Measurements from ENCODE around the gene TLR10. TPM values are rescaled to one million over a fixed set of nuclear protein-coding genes. Genes with fewer than 3 reads are reported as not detected.
A peak's percentile ranks its signal among the peaks of the same experiment; 100 is the strongest.

The TLR10 gene
- polyA plus RNA-seq, 1 donor: 0.40 TPM

DNA sequence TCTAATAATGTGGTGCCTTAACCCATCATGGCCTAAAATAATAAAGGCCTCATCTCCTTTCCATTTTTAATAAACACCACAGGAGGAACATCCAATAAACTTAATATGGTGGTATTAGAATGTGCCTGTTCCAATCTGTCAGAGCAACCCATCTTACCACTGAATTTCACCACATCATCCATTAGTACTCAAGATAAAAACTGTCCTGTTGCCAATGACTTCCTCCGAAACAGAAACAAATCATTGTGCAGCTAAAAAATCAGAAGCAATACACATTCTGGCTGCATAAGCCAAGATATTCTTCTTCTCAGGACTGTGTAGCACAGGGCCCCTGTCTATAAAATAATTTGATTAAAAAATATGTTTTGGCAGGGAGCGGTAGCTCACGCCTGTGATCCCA is 18.5 kb downstream of the TLR10 start:
- DNase-seq: no peak

DNA sequence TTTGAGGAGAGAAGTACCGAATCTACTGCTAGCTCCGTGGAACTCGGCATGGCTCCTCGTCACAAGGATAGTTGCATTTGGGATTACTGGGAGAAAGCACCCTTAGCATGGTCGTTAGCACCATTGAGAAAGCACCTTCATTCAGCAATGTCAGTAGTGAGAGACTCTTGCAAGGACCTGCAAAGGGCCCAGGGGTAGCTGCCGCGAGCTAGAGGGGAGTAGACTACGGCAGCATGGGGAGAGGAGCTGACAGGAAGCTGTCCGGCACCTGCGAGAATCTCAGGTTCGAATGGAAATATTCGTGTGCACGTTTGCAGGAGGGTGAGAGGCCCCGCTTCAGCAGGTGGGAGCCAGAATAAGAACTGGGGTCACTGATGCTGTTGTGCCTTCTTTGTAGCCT is 20.2 kb downstream of the TLR10 start:
- DNase-seq: no peak

DNA sequence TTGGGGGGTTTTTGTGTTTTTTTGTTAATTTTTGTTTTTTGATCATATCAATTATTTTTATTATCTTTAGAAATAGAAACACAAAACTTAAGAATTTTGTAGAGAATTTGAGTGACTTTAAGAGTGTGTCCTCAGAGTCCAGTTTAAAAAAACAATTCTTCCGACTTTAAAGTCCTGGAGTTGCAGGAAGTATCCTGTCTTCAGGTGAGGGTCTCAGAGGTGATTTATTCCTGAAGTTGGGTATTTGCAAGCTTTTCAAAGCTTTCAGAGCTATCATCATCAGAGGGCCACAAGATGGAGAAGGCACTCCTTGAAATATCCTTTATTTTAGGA is 23.0 kb downstream of the TLR10 start:
- DNase-seq: no peak

DNA sequence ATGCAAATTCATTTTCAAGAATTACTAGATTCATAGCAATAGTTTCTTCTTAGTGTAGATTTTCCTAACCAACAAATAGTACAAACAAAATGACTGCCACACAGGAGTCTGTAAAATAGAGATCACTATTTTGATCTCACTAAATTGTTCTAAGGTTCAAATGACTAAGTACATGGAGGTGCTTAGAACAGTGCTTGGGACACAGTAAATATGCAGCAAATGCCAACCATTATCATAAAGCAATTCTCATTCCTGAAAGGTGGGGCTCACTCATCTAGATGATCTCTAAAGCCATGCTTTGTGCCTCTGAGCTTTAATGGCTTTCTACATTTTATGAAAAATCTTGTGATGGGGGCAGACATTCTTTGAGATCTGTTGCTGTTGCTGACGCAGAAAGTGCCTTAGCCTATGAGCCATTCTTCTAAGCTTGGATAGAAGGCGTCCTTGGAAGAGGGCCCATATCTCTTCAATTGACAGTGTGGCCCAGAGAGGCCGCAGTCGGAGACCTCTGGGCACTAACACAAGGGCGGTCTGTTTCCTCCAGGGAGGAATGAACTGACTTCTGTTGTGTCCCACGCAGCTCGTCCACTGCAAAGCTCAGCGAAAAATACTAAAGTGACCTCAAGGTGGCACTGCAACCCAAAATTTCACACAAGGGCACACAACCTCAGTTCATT is 23.5 kb downstream of the TLR10 start:
- peak; percentile 35 for DNase-seq

DNA sequence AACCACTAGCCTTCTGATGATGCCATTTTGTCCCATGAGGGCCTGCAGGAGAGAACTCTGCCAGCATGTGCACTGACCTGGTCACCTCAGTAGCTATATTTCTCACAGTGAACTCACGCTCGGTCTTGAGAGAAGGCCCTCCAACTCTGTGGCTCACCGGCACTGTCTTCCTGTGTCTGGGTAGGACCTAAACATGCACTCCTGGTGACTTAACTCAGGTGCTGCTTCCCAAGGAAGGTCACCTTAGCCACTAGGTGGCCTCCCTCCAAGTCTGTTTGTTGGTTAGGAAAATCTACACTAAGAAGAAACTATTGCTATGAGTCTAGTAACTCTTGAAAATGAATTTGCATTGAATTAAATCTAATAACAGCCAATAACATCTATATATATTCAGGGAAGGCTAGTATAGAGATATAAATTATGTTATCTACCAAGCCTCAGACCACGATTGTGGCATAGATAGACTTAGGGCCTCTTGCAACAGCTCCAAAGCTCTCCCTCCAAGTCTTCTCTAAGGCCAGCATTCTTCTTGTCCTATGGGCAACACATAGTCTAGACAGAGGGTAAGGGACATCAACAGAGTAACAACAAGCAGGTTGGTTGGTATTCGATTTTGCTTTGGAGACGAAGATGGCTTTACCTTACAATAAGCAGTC is 24.7 kb downstream of the TLR10 start:
- no peak for DNase-seq

DNA sequence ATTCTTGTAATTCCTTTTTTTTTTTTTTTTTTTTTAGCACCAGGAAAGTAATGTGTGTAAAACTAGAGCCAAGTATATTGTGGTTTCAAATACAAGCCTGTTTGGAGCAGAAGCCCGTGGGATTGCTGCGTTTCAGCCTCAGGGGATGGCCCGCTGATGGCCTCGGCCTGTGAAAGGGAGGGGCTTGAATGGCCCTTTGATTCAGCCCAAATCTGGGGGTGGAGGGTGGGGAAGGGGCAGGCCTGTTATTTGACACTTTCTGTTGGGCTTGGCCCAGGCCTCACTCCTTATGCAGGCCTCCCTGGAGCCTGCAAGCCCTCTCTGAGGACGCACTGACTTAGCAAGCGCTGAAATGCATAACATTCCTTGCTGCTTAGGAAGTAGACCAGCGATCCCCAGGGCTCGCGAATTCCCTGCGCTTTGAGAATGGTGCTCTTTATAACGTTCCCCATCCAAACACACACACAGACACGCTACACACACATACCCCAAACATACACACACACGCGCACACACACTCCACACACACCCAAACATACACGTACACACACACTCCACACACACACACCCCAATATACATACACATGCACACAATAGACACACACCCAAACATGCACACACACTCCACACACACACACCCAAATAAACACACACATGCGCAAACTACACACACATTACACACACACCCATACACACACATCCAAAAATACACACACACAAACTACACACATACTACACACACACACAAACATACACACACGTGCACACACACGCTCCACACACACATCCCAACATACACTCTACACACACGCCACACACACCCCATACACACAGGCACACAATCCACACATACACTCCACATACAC is 29.6 kb downstream of the TLR10 start:
- DNase-seq: peak; percentile 93

DNA sequence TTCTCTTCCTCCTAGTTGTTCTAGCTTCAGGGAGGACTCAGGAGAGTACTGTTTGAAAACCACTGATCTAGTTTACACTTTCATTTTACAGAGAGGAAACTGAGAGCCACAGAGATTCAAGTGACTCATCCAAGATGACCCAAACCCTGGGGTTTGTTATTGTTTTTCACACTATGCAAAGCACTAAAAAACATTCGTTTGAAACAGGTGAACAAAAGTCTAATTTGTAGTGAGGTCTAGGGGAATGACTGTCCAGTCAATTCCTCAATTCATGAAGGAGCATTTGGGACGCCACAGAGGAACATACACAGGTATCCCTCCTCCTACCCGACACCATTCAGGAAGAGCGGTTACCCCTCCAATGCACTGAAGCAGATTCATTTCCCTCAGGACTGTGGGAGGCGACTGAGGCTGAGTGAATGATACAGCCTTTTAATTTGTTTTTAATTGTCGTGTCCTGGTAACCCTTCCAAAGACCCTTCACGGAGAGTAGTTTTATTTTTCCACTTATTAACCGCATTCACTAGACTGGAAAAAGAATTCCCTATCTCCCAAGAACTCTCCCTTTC is 30.3 kb downstream of the TLR10 start:
- DNase-seq: peak; percentile 75

DNA sequence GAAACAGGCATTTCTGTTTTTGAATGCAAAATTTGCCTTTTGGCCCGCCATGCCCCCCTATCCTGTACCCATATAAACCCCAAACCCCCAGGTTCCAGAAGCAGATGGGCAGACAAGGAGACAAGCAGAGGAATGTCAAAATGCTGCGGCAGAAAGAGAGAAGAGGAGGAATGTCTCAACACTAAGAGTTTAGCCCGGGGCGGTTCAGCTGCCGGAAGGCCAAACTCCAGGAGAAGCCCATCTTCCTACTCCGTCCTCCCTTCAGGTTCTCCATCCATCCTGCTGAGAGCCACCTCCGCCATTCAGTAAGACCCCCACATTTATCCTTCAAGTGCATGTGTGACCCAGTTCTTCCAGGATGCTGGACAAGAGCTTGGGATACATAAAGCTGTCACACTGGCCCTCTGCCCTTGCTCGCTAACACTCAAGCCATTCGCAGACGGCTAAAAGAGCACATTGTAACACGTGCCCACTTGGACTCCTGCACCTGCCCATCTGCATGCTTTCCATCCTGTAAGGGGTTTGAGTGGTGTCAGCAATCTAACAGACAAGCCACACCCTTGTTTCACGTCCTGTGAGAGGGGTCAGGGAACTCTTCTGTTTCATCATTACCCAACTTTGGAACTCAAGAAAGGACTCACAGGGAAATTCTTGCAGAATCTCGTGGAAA is 31.3 kb downstream of the TLR10 start:
- DNase-seq: no peak

DNA sequence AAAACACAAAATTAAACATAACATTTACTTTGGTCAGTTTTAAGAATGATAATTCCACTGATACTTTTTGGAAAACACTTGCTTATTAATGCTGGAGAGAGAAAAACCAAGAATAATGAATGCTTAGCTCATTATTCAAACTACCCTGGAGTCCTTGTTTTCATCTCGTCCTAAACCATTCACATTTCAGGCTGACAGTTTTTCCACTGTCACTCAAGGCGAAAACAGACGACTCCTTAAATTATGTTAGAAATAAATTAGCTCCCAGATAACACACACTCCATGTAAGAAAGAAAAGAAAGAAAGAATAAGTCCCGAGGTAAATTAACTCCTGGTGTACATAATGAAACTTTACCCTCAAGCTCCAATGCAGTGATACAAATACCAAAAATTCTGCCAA is 33.5 kb downstream of the TLR10 start:
- no peak for DNase-seq

DNA sequence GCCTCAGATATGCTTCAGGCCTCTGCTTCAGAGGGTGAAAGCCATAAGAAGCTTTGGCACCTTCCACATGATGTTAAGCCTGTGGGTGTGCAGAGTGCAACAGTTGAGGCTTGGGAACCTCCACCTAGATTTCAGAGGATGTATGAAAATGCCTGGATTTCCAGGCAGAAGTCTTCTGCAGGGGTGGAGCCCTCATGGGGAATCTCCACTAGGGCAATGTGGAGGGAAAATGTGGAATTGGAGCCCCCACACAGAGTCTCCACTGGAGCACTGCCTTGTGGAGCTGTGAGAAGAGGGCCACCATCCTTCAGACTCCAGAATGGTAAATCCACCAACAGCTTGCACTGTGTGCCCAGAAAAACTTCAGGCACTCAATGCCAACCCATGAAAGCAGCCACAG is 35.2 kb downstream of the TLR10 start:
- DNase-seq: no peak

DNA sequence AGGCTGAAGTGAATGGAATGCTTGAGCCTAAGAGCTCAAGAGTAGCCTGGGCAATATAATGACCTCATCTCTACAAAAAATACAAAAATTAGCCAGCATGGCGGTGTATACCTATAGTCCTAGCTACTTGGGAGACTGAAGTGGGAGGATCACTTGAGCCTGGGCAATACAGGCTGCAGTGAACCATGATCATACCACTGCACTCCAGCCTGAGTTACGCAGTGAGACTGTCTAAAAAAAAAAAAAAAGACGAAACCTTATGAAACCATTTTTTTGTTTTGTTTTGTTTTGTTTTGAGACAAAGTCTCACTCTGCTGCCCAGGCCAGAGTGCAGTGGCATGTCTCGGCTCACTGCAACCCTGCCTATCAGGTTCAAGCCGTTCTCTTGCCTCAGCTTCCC is 36.9 kb downstream of the TLR10 start:
- DNase-seq: no peak

DNA sequence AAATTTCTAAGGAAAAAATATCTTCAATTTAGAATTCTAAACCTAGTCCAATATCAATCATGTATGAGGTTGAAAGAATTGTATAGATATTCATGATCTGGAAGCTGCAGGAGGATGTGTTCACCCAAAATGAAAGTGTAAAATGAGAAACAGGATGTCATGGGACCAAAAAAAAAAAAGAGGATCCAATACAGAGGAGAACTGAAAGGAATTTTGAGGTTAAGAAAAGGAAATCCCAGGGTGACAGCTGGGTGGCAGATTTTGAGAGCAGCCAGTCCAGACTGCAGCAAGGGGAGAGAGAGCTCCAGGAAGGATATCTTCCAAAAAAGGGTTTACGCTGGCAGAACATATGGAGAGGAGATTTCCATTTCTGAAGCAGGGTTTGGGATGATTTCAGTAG is 38.9 kb downstream of the TLR10 start:
- no peak for DNase-seq

DNA sequence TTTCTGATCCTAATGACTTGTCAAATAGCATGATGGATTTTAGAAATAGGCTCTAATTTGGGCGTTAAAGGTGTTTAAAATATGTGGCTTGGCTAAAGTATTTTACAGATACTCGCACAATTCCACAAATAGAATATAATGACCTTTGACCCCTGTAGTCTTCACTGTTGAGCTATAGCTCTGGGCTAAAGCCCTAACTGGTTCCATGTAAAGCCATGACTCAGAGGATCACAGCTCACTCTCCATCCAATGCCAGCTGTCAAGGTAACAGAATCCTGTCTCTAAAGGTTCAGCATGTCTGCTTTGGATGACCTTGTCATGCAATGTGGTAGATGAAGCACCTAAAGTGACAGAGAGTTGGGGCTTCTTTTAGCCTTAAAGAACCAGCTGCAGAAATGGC is 42.5 kb downstream of the TLR10 start:
- no peak for DNase-seq

DNA sequence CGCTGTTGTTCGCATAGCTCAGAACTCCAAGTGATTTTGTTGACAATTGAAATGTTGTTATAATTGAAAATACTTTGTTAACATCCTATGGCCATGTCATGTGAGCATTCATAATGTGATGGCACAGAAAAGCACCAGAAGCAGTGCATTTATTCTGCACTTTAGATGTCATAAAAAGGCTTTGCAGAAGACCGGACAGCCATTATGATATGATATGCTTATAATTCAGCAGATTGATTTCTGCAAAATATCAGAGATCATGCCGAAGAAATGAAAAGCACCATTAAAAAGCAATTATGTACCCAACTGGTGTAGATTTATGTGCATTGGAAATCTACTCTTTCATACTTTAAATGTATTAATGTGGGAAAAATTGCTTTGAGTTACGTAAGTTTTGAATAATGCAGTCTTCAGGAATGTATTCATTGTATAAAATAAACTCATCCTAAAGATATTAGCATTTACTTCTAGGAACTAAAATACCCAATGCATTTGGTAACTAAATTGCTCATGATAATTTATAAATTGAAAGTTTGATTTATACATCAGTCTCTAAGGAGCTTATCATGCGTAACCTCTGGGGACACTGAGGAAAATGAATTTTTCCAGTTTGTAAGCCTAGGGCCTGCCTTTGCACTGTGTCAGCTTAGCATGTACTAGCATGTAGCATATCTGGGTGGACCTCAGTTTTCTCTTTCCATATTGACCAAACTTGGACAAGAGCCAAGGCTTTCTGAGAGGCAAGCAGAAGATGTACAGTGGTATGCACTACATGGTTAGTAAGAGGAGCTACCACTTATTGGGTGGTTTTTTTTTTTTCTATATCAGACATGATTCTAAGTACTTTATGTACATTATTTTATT is 43.6 kb downstream of the TLR10 start:
- DNase-seq: no peak

DNA sequence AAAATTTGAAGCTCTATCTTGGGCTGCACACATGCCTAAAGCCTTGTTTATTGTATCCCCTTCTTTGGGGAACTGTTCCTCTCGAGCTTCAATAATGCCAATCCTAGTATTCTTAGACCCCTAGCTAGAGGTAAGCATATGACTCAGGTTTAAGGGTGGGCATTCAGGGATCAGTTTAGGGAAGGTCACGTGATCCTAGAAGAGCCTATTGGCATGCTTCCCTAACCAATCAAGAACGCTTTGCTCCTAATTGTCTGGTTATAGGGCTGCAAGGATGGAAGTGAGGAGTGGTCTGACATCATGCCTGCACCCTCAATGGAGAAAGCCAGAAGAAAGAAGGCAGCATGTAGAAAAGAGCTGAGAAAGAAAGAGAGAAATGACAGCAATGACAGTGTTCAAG is 46.9 kb downstream of the TLR10 start:
- DNase-seq: no peak

DNA sequence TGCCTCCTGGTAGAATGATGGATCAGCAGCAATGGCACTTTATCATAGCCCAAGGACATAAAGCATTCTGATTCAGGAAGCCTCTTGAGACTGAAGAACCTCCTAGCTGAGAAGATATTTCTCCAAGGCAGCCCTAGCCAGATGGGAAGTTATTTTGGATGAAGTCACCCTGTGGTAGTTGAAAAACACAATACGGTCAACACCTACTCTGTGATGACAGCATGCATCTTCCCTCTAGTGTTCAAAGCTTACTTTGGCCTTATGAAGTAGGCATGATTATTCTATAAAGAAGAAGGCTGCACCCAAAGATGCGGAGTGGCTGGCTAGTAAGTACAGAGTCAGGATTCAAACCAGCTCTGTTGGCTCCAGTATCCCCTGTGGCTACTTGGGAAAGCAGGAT is 47.9 kb downstream of the TLR10 start:
- DNase-seq: no peak

DNA sequence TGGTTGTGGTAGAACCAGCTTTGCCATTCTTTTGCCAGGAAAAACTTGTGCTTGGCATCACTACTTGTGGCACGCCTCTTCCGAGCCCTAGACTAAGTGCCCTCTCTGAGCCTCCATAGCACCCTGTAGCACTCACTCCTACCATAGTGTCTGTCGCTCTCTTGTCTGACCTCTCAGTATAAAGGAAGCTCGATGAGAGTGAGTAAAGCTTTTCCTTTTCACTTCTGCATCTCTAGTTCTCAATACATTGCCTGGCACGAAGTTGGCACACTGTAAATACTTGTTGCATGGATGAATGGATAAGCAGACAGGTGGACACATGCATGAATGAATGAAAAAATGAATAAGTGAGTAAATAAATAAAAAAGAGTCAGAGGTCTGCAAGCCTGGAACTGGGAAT is 48.3 kb downstream of the TLR10 start:
- no peak for DNase-seq

DNA sequence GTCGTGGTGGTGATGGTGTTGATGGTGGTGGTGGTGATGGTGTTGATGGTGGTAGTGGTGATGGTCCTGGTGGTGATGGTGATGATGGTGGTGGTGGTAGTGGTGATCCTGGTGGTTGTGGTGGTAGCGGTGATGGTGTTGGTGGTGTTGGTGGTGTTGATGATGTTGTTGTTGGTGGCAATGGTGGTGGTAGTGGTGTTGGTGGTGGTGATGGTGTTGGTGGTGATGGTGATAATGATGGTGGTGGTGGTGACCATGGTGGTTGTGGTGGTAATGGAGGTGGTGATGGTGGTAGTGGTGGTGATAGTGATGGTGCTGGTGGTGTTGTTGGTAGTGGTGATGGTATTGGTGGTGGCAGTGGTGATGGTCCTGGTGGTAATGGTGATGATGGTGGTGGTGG is 49.1 kb downstream of the TLR10 start:
- no peak for DNase-seq

DNA sequence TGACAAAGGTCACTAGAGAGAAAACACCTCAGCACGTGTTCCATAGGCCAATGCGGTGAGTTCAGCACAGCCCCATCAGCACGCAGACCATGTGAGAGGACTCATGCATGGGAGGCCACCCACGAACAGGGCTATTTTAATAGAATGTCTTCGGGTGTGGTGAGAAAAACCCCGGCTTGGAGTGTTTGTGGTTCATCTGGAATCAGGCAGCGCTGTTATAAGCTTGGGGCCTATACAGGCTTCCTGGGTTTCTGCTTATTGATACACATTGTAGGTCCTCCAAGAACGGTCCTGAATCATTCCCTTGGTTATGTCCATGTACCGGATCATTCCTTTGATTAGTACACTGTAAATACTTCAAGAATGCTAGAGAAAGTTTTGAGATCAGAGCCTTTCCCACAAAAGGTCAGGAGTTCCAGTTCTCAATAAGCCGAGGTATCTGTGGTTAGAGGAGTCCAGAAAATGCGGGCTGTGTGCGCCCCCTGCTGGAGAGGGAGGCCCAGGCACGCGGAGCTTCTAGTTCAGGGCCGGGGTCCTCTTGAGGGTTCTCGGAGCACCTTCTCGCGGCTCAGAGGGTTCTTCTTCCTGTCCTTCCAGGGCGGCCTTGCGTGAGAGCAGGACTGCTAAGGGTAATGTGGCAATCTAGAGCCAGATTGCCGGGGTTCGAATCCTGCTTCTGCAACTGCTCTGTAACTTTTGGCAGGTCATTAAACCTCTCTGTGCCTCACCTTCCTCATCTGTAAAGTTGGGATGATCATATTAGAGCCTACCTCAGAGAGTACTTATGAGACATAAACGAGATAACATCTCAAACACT is 51.8 kb downstream of the TLR10 start:
- peak; percentile 72 for DNase-seq

DNA sequence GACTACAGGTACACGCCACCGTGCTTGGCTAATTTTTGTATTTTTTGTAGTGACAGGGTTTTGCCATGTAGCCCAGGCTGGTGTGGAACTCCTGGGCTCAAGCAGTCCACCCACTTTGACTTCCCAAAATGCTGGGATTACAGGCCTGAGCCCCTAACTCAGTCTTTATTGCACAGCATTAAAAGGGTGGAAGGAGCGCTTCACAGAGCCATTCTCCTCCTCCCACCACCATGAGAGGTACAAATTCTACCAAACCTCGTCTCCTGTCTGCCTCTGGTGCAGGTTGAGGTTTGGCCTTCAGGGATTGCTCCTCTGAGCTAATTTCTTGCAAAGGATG is 52.3 kb downstream of the TLR10 start:
- no peak for DNase-seq

DNA sequence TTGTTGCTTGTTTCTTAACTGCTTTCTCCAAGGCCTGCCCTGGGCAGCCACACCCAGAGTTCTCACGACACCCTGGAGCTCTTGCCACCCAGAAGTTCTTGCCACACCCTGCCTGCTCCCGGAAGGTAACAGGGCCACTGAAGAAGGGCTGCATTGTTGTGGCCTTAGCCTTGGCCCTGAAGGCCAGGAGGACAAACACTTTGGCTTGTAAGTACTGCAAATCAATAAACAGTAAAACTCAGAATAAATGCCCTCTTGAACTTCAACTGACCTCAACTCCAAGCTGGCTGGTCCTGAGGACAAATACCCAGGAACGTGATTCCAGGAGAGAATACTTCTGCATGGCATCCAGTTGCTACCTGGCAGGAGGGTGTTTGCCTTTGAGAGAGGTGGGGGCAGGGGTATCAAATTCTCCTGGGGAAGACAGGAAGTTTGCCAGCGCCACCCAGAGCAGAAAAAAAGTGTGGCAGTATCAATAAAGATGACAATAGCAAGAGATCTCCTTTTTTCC is 54.1 kb downstream of the TLR10 start:
- DNase-seq: no peak

All from left kidney (tissue), 2 donors.